ENCODE measurements around the gene STEAP3. TPM values are rescaled to one million over a fixed set of nuclear protein-coding genes. Genes with fewer than 3 reads are reported as not detected.
"Not testable (repeated sequence)": the region's sequence is repeated elsewhere in the genome, so short reads cannot be mapped to it uniquely, and the experiment has no call there.

The STEAP3 gene
- total RNA-seq, 1 experiment from 2014 or later = 71.3 TPM

DNA sequence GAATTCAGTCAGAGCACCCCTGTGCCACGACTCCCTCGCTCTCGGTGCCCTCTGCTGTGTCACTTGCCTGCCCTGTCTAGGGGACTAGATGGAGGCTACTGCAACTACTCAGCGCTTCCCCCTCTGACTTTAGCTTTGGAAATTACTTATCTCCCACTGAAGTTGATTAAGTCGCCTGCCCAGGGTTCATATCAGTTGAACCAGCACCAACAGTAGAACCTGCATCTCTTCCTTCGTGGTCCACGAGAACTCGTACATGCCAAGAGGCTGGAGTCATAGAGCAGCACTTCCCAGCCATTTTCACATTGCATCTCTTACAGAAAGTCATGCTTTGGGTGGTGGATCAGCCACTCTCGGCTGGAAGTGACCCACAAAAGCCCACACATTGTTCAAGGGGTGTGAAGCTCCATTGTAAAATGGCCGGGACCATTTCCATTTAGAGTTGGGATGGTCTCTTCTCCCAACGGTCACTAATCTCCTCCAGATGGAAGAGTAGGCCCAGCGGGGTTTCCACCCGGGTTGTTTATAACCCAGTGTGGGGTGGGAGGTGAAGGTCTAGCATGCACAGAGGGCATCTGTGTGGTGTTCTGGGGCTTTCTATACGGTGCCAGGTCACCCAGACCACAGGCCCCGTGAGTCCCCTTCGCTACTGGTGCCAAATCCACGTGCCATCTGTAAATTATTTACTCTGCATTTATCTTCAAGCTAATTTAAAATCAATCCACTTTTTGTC lies 38.0 kb downstream of the STEAP3 start:
- DNase-seq (ENCODE audit: low spot score) = no peak

DNA sequence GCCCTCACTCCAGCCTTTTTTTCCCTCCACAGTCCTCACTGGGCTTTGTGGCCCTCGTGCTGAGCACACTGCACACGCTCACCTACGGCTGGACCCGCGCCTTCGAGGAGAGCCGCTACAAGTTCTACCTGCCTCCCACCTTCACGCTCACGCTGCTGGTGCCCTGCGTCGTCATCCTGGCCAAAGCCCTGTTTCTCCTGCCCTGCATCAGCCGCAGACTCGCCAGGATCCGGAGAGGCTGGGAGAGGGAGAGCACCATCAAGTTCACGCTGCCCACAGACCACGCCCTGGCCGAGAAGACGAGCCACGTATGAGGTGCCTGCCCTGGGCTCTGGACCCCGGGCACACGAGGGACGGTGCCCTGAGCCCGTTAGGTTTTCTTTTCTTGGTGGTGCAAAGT lies 39.4 kb downstream of the STEAP3 start:
- DNase-seq (ENCODE audit: low spot score) = no peak

DNA sequence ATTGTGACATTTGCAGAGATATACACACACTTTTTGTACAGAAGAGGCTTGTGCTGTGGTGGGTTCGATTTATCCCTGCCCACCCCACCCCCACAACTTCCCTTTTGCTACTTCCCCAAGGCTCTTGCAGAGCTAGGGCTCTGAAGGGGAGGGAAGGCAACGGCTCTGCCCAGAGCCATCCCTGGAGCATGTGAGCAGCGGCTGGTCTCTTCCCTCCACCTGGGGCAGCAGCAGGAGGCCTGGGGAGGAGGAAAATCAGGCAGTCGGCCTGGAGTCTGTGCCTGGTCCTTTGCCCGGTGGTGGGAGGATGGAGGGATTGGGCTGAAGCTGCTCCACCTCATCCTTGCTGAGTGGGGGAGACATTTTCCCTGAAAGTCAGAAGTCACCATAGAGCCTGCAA lies 40.0 kb downstream of the STEAP3 start:
- DNase-seq (ENCODE audit: low spot score) = no peak

DNA sequence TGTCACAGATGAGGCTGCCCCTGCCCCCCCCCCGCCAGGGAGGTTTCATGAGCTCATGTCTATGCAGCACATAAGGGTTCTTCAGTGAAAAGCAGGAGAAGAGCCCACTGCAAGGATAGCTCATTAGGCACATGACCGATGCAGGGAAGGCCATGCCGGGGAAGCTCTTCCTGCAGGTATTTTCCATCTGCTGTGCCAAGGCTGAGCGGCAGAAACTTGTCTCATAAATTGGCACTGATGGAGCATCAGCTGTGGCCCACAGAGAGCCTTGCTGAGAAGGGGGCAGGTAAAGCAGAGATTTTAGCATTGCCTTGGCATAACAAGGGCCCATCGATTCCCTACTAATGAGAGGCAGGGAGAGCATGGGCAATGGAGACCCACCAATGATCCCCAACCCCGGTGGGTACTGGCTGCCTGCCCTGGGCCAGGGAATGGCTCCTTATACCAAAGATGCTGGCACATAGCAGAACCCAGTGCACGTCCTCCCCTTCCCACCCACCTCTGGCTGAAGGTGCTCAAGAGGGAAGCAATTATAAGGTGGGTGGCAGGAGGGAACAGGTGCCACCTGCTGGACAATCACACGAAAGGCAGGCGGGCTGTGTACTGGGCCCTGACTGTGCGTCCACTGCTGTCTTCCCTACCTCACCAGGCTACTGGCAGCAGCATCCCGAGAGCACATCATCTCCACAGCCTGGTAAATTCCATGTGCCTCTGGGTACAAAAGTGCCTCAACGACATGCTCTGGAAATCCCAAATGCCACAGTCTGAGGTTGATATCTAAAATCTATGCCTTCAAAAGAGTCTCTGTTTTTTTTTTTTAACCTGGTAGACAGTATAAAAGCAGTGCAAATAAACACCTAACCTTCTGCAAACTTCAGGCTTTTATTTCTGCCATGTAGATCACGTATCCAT lies 41.4 kb downstream of the STEAP3 start:
- peak; percentile 74 for DNase-seq (ENCODE audit: low spot score)

DNA sequence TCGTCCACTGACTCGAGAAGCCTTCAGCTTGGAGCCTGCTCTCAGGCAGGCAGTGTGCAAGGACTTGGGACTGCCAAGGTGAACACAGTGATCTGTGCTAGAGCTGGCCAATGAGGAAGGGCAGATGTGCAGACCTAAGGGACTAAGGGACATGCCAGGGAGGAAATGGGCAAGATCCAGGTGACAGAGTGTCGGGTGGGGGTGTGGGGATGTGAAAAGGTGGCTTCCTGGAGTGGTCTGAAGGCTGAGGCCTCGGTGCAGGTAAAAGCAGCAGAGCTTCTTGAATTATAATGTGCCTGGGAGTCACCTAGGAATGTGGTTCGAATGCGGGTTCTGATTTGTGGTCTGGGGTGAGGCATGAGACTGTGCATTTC lies 42.0 kb downstream of the STEAP3 start:
- DNase-seq (ENCODE audit: low spot score) = no peak

DNA sequence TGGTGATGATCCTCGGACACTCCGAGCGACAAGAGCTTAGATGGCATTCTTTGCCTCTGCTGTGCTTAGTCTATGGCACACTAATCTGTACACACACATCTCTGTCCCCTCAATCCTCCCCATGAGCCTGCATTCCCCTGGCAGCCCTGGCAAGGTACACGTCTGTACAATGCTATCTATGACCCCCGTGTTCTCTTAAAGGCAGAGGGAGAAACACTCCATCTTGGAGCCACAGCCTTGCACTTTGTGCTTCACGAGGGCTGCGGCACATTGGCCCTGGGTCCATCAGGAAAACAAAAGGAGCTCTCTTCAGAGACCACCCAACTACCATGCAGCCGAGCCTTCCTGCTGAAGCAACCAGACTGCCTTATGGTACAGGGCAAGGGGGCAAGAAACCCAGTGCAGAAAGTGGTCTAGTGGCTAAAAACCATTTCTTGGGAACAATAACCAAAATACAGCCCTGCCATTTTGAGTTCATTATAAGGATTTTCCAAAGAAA lies 42.5 kb downstream of the STEAP3 start:
- DNase-seq (ENCODE audit: low spot score) = no peak

DNA sequence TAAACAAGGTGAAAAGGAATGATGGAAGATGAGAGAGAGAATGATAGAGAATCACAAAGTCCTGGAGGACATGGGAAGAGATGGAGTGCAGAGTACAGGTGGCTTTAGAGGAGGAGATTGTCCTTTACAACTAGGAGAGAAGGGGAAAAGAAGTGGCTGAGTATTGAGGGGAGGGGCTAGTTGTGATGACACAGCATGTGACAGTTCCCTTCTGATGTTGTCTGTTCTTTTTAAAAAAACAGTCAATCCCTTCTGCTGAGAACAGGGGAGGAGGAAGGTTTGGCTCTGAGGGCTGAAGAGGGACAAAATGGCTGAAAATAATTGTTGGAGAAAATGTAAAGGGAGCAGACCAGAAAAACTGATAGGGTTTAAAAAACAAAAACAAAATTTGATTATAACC lies 44.0 kb downstream of the STEAP3 start:
- DNase-seq (ENCODE audit: low spot score) = no peak

DNA sequence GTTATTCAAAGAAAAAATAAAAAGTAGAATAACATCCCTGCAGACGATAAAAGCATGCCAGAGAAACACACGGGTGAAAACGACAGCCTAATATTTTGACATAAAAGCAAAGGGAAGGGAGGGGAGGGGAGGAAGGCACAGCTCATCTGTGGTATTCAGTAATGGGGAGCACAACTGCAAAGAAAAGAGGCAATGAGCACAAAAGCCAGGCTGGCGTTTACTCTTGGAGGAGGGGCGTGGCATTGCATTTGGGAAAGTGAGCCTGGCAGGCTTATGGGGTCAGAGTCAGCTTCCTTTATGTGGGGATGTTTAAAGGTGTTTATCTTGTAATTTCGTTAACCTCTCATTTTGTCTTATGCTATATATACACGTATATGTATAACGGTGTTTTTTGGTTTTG lies 53.2 kb downstream of the STEAP3 start:
- DNase-seq (ENCODE audit: low spot score) = no peak

DNA sequence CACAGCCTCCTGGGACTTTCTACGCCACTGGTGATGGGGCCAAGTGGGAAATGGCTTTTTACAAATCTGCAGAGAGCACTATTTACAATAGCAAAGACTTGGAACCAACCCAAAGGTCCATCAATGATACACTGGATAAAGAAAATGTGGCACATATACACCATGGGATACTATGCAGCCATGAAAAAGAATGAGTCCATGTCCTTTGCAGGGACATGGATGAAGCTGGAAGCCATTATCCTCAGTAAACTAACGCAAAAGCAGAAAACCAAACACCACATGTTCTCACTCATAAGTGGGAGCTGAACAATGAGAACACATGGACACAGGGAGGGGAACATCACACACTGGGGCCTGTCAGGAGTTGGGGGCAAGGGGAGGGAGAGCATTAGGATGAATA lies 54.8 kb downstream of the STEAP3 start:
- DNase-seq (ENCODE audit: low spot score) = not testable (repeated sequence)

DNA sequence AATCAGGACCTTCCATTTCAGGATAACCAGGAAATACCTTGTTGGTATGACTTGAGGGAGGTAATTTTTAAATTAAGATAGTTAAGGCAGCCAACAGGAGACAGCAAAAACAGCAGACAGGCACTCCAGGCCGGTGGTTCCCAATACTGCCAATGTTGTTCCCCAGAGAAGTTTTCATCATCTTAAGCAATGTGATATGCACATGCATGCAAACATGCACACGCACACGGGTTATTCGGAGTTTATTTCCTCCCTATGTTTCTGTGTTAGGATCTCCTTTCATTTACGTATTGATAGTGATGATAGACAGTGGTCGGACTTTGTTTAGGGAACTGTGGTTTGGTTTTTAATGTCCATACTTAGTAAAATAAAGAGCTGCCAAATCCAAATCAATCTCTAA lies 55.3 kb downstream of the STEAP3 start:
- DNase-seq (ENCODE audit: low spot score) = no peak

DNA sequence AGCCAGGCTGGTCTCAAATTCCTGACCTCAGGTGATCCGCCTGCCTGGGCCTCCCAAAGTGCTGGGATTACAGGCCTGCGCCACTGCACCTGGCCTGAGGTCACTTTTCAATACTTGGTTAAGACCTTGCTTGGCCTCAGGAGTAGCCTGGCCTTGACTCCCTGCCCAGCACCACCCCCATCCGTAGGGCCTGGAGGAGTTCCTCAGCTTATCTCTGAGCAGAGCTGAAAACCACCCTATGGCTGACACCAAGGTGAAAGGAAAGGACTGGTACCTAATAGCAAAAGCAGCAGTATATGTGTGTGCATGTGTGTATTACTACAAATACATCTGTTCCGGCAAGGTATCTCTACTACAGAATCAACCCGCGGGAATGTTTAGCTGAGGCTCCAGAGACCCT lies 56.0 kb downstream of the STEAP3 start:
- no peak for DNase-seq (ENCODE audit: low spot score)

DNA sequence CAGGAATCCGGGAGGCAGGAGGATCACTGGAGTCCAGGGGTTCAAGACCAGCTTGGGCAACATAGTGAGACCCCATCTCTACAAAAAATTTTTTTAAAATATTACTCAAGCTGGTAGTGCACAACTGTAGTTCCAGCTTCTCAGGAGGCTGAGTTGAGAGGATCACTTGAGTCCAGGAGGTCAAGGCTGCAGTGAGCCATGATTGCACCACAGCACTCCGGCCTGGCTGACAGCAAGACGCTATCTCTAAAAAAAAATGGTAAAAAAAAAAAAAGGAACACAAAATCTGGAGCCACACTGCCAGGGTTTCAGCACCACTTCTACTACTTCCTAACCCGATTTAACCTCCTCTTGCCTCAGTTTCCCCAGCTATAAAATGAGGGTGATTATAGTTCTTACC lies 57.0 kb downstream of the STEAP3 start:
- no peak for DNase-seq (ENCODE audit: low spot score)

DNA sequence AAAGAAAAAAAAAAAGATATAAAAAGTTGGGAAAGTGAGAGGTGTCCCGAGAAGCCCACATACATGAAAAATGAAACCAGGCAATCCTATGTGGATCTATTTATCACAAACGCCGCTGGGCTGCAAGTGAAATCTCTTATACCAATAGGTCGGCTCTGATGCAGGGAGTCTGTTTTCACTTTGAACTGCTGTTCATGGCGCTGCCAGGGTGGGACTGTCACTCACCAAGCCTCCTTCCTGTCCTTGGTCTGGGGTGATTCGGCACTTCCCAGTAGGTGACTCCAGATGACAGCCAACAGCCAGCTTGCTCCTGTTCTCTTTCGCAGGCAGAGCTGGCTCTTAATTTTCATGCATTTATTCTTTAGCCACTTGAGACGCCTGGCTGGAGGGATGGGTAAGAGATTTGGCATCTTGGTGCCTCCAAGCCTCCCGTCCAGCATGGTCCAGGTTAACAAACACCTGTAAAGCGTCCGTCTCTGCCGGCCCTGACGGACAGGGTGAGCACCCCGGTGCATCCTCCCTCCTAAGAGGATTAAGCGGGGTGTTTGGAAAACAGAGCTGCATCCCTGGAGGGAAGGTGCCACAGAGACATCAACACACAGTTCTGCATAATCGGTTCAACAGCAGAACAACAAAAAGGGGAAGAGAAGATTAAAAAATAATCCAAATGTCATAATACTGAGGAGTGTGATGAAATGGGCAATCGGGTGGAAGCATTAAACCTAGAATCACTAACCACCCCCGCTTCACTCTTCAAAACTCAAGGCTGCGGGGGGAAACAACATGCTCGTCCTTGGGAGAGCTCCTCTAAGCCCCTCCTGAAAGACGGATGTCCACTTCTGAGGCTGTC lies 58.7 kb downstream of the STEAP3 start:
- DNase-seq (ENCODE audit: low spot score) = no peak

DNA sequence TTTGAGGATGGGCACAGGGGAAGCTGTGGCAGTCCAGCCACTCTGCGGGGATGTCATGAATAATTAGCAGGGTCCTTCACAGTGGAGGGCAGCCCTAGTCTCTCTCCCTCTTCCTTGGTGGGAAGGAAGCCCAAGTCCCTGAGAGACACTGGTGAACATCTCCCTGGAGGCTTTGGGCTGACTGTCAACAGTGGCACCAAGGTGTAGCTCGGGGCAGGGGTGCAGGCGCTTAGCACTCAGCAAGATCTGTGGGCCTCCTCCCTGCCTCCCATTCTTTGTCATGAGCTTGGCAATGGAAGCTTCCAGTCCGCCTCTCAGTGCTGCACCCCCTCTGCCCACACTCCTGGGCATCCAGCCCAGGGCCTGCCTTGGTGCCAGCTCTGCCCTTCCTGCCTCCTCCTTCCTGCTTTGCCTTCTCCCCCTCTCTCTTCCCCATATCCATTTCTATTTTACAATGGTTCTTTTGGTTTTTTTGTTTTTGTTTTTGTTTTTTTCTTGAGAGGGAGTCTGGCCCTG lies 59.4 kb downstream of the STEAP3 start:
- peak; percentile 30 for DNase-seq (ENCODE audit: low spot score)

DNA sequence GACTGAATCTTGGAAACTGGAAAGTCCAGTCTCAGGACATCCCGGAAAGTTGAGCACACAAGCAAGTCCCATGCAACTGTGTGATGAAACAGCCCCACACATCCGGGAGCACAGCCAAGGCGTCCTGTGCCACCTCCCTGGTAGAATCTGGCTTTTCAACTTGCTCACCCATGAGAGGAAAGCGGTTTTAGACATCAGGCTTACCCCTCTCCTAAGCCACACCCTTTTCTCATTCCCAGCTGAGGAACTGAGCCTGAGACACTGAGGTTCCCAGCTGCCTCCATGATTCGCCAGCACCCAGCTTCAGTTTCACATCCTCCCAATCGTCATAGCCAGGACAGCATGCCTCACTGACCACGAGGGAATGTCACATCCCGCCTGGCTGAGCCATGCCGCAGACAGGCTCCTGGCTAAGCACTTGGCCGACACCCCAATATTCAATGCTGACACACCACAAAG lies 60.3 kb downstream of the STEAP3 start:
- peak; percentile 94 for DNase-seq (ENCODE audit: low spot score)

DNA sequence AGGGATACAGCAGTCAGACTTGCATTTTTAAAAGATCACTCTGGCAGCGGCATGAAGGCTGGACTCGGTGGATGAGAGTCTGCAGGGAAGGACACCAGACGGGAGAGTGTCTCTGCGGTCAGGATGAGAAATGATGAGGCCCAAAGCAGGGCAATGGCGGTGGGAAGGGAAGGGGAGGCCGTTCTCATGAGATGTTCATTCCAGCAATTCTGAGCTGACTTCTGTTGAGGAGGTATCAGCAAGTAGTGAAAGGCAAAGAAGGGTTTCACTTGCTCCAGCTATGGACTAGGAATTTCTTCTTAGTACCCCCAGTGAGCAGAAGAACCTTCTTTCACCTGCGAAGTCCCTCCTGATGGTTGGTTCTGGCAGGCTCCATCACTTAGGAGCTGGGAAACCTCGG lies 63.0 kb downstream of the STEAP3 start:
- no peak for DNase-seq (ENCODE audit: low spot score)

DNA sequence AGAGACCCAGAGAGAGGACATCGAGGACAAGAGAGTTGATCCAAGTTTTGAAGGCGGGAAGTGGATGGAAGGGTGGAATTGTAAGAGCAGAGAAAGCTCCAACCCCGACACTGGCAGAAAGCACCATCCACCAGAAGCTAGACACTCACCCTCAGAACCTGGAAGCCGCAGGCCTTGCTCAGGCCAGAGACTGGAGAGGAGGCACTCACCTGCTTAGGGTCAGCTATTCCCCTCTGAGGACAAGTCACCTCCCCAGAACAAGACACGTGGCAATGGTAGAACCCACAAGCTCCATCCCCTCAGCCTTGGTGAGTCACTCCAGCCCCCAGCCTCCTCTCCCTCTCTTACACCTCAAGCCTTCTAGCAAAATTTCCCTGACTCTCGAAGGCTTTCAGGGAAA lies 64.9 kb downstream of the STEAP3 start:
- no peak for DNase-seq (ENCODE audit: low spot score)

DNA sequence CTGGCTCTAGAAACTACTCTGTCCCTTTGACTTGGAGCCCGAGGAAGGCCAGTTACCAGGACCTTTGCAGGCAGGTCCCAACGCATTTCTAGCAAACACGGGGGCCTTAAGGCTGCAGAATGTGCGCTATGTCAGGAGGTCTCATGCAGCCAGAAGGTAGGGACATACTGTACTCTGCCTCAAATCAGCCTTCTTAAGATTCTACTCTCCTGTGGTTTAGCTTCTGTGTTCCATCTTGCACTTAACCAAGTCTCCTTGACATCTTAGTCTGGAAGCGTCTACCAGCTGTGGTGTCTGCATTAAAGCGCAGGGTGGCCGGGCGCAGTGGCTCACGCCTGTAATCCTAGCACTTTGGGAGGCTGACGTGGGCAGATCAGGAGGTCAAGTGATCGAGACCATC lies 65.5 kb downstream of the STEAP3 start:
- DNase-seq (ENCODE audit: low spot score) = no peak

DNA sequence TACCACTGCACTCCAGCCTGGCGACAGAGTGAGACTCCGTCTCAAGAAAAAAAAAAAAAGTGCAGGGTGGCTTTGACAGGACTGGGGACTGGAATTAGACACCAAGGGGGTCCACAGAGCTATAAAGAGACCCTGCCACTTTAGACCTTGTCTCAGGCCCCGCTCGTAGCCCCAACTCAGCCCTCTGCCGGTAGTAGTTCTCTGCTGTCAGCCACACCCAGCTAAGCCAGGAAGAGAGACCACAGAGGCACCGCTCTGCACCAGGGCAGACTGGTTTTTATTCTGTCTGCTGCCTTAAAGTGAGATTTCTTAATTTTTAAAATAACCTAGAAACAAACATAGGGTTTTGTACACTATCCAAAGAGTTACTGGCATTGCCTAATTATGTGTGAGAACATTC lies 66.0 kb downstream of the STEAP3 start:
- no peak for DNase-seq (ENCODE audit: low spot score)

DNA sequence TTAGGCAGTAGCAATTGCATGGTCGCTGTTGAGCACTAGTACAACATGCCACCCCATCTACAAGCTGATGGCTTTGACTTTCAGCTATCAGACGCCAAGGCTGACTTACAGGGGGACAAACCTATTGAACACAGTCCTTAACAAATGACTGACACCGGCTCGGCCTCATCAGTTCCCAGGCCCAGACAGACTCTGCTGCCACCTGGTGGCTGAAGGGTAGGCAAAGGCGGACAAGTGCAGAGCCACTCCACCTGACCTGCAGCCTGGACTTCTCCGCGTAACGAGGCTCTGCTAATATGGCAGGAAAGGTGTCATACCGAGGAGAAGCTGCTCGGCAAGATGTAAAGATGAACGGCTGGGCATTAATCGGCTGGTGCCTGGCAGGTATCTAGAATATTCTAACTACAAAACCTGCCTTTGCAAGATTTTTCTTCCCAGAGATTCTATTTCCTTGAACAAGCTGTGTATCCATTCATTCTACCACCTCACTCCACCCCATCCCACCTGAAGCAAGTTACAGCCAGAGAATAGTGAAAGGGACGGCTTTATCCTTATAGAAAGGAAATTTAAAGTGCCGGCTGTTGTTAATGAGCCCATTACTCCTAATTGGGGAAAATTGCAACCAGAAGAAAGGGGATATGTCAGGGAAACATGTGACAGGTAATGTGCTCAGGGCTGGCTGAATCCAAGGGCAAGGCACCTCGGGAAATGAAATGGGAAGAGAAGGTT lies 67.4 kb downstream of the STEAP3 start:
- peak; percentile 52 for DNase-seq (ENCODE audit: low spot score)

DNA sequence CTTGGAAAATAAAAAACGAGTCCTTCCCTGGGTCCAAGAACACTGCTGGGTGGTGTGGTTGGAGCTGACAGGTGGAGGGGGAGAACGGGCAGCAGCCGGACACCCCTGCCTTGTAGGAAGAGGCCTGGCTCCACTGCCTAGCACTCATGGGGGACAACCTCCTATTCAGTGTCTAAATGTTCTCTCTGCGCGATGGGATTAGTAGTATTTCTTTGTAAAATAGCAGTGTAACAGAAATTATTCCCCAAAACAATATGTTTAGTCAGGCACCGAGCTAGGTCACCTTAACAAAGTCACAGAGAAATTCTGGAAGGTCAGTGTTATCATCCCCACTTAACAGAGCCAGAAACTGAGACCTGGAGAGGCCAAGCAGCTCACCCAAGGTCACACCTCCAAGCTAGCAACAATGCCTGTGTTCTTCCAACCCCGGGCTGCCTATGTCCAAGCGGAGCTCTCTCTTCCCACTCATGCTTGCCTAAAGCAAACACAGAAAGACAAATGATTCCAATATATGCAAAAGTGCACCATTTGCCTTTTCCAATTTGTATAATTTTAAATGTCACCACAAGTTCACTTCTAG lies 68.0 kb downstream of the STEAP3 start:
- no peak for DNase-seq (ENCODE audit: low spot score)

Data from A172 (cell line).